NCI-H187 (cell line): ENCODE results near the gene NEUROG1.
"Not testable (repeated sequence)": the region's sequence is repeated elsewhere in the genome, so short reads cannot be mapped to it uniquely, and the experiment has no call there.

Experiments
- DNase-seq, 2 experiments: peaks; one replicate each; lab custom pipeline; 2025; lab: John Stamatoyannopoulos, UW

The NEUROG1 gene

GRCh38 chr5:135537271-135537670 is 1.5 kb upstream of the NEUROG1 start:
- DNase-seq = no peak

- DNase-seq = no peak
Measured at GRCh38 chr5:135535420-135535819, 344 bp downstream of the NEUROG1 start.

- DNase-seq = no peak
Measured at GRCh38 chr5:135534609-135535419, 950 bp downstream of the NEUROG1 start.

- no peak for DNase-seq
Measured at GRCh38 chr5:135533794-135534193, 2.0 kb downstream of the NEUROG1 start.

- no peak for DNase-seq
Measured at GRCh38 chr5:135533334-135533733, 2.4 kb downstream of the NEUROG1 start.

- not testable (repeated sequence) for DNase-seq
Measured at GRCh38 chr5:135529576-135529975, 6.2 kb downstream of the NEUROG1 start.

- no peak for DNase-seq
Measured at GRCh38 chr5:135526924-135527323, 8.8 kb downstream of the NEUROG1 start.

GRCh38 chr5:135521964-135522363 is 13.8 kb downstream of the NEUROG1 start:
- DNase-seq = no peak

GRCh38 chr5:135517631-135518030 is 18.1 kb downstream of the NEUROG1 start:
- DNase-seq = no peak

GRCh38 chr5:135514116-135514515 is 21.6 kb downstream of the NEUROG1 start:
- no peak for DNase-seq

- DNase-seq = no peak
Measured at GRCh38 chr5:135511761-135512575, 23.8 kb downstream of the NEUROG1 start.

GRCh38 chr5:135509995-135510394 is 25.8 kb downstream of the NEUROG1 start:
- no peak for DNase-seq

- peak; percentile 66 to 77 for DNase-seq
Measured at GRCh38 chr5:135508496-135509005, 27.2 kb downstream of the NEUROG1 start.

- DNase-seq = no peak
Measured at GRCh38 chr5:135505973-135506372, 29.8 kb downstream of the NEUROG1 start.

GRCh38 chr5:135504376-135504775 is 31.4 kb downstream of the NEUROG1 start:
- DNase-seq = no peak

GRCh38 chr5:135503871-135504270 is 31.9 kb downstream of the NEUROG1 start:
- DNase-seq = no peak

- DNase-seq = no peak
Measured at GRCh38 chr5:135502836-135503520, 32.8 kb downstream of the NEUROG1 start.

- DNase-seq = peak in 1 of 2 experiments; percentile 29
Measured at GRCh38 chr5:135501965-135502364, 33.8 kb downstream of the NEUROG1 start.

GRCh38 chr5:135498637-135498995 is 37.1 kb downstream of the NEUROG1 start:
- peak in 1 of 2 experiments; percentile 33 for DNase-seq

- peak in 1 of 2 experiments; percentile 37 for DNase-seq
Measured at GRCh38 chr5:135497971-135498636, 37.7 kb downstream of the NEUROG1 start.

- not testable (repeated sequence) for DNase-seq
Measured at GRCh38 chr5:135495531-135495930, 40.2 kb downstream of the NEUROG1 start.

- DNase-seq = no peak
Measured at GRCh38 chr5:135494196-135494595, 41.6 kb downstream of the NEUROG1 start.
